ENCODE results near the gene DSCAML1.
A peak's percentile ranks its signal among the peaks of the same experiment; 100 is the strongest.

DSCAML1 gene

DNA sequence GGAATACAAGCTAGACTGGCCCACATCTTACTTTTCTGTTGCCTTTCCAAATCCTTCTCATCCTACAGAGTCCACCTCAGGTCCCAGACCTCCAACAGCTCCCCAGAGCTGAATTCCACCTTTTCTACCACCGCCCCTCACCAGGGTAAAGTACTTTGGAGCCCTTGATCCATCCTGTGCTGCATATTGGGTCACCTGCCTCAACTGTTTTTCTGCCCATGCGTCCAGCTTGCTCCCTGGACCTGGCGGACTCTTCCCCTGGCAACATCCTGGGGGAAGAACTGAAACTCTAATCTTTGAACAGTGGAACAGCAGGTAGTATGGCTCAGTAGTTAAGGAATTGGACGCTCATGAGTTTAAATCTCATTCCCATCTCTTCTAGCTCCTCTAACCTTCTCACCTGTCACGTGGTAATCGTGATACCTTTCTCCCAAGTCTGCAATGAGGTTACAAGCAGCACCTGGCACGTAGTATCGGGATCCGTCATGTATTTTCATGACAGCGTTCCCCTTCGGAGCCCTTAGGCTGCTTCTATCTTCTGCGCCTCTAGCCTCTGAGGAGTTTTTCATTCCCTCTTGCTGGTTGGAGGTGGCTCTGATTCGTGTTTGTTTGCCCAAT, 371.2 kb downstream of the DSCAML1 start:
- TF ChIP-seq CTCF (IDR thresholded peaks at IDR 0.05; ENCODE audit: low read depth, low read length): no peak

DNA sequence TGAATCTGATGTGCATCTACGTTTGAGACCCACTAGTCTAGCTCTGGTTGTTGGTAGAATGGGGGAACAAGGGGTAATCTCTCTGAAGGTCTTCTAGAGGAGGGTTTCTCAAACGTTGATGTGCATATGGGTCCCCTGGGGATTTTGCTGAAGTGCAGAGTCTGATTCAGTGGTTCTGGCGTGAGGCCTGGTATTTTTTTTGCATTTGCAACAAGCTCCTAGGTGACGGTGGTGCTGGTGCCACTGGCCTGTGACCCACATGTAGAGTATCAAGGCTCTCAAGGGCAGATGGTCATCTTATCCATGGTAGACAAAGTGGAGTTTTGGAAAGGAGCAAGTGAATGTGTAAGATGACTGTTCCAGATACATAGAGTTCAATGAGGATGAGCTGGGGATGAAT, 372.2 kb downstream of the DSCAML1 start:
- TF ChIP-seq CTCF (IDR thresholded peaks at IDR 0.05; ENCODE audit: low read depth, low read length): no peak
- H3K4me3 ChIP-seq (ENCODE audit: low read depth, low read length): no peak overlapping the region
- DNase-seq: peak; percentile 44
- no peaks in the 10 kb centered on the region for H3K36me3 ChIP-seq
- no peaks in the 10 kb centered on the region for H3K9me3 ChIP-seq
- no peaks in the 10 kb centered on the region for H3K27me3 ChIP-seq
- H3K4me1 ChIP-seq: no peaks in the 10 kb centered on the region

More for the DNA sequence above, 371.2 kb downstream of the DSCAML1 start:
- no peak overlapping the region for H3K4me3 ChIP-seq (ENCODE audit: low read depth, low read length)
- H3K27me3 ChIP-seq: no peaks in the 10 kb centered on the region
- peaks cover 4% of the 10 kb centered on the region for H3K4me1 ChIP-seq
- no peaks in the 10 kb centered on the region for H3K36me3 ChIP-seq
- DNase-seq: no peak
- no peaks in the 10 kb centered on the region for H3K9me3 ChIP-seq

- no peaks in the 10 kb centered on the region for H3K4me1 ChIP-seq
- no peaks in the 10 kb centered on the region for H3K36me3 ChIP-seq
- no peaks in the 10 kb centered on the region for H3K9me3 ChIP-seq
- no peak for DNase-seq
- no peak overlapping the region for H3K4me3 ChIP-seq (ENCODE audit: low read depth, low read length)
- no peak for TF ChIP-seq CTCF (IDR thresholded peaks at IDR 0.05; ENCODE audit: low read depth, low read length)
- H3K27me3 ChIP-seq: no peaks in the 10 kb centered on the region
Observed at GRCh38 chr11:117423046-117423575, 373.9 kb downstream of the DSCAML1 start.

DNA sequence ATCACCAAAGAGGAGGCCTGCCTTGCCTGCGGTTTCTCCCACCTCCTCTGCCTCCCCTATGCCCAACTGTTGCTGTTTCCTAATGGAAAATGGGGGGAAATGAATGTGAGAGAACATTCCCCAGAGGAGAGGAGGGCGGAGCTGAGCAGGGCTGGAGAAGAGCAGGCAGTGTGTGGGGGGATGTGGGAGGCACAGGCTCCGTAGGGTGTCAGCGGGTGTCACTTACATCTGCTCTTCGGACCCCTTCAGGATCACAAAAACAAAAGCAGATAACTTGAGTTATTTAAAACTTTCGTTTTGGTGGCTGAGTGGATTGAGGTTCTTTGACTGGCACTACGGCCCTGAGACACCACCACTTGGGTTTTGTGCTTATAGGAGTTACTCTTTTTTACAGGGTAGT, 375.5 kb downstream of the DSCAML1 start:
- TF ChIP-seq CTCF (IDR thresholded peaks at IDR 0.05; ENCODE audit: low read depth, low read length): no peak
- no peak for DNase-seq

DNA sequence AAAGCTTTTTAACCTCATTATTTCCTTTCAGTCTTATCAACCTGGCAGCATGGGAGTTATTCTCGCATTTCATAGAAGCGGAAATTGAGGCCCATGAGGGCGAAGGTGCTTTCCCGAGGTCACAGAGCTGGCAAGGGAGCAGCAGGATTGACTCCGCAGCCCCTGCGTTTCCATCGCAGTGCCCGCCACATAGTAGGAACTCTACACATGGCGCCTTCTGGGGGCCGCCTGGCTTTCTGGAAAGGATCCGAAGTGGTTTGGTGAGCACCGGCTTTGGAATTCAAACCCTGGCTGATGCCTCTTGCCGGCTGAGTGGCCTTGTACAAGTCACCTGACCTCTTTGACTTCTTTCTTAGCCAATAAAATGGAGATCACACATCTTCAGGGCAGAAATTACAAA, 376.0 kb downstream of the DSCAML1 start:
- TF ChIP-seq CTCF (IDR thresholded peaks at IDR 0.05; ENCODE audit: low read depth, low read length): no peak

More for the DNA sequence above, 375.5 kb downstream of the DSCAML1 start:
- Histone ChIP-seq H3K36me3 (no peaks in the 10 kb centered on the region), H3K9me3 (no peaks in the 10 kb centered on the region), H3K4me1 (no peaks in the 10 kb centered on the region), H3K4me3 (ENCODE audit: low read depth, low read length) (no peak overlapping the region), H3K27me3 (no peaks in the 10 kb centered on the region)

GRCh38 chr11:117420598-117420997, 376.4 kb downstream of the DSCAML1 start:
- TF ChIP-seq CTCF (IDR thresholded peaks at IDR 0.05; ENCODE audit: low read depth, low read length): no peak
- Histone ChIP-seq H3K4me1 (no peaks in the 10 kb centered on the region), H3K9me3 (no peaks in the 10 kb centered on the region), H3K36me3 (no peaks in the 10 kb centered on the region), H3K27me3 (no peaks in the 10 kb centered on the region), H3K4me3 (ENCODE audit: low read depth, low read length) (no peak overlapping the region)
- DNase-seq: no peak

More for the DNA sequence above, 376.0 kb downstream of the DSCAML1 start:
- Histone ChIP-seq H3K36me3 (no peaks in the 10 kb centered on the region), H3K27me3 (no peaks in the 10 kb centered on the region), H3K9me3 (no peaks in the 10 kb centered on the region), H3K4me1 (no peaks in the 10 kb centered on the region), H3K4me3 (ENCODE audit: low read depth, low read length) (no peak overlapping the region)
- no peak for DNase-seq
